Medulla oblongata (tissue), 1 donor: ENCODE results near the gene ADAM19.
"Not testable (repeated sequence)": the region's sequence is repeated elsewhere in the genome, so short reads cannot be mapped to it uniquely, and the experiment has no call there.

Experiments used
- DNase-seq: peaks from one replicate; pipeline ENCODE4 v3.0.0-alpha.2; 2015; ENCODE audit errors: extremely low spot score

Gene ADAM19

GRCh38 chr5:157429920-157430319 lies 145.7 kb downstream of the ADAM19 start:
- not testable (repeated sequence) for DNase-seq
